Right forelimb (tissue), 1 donor: ENCODE data around the gene CDCA8.
"Not testable (repeated sequence)": the region's sequence is repeated elsewhere in the genome, so short reads cannot be mapped to it uniquely, and the experiment has no call there.

Experiments used
- DNase-seq: peaks from one replicate; pipeline ENCODE4 v3.0.0-alpha.2; 2018

Gene CDCA8

DNA sequence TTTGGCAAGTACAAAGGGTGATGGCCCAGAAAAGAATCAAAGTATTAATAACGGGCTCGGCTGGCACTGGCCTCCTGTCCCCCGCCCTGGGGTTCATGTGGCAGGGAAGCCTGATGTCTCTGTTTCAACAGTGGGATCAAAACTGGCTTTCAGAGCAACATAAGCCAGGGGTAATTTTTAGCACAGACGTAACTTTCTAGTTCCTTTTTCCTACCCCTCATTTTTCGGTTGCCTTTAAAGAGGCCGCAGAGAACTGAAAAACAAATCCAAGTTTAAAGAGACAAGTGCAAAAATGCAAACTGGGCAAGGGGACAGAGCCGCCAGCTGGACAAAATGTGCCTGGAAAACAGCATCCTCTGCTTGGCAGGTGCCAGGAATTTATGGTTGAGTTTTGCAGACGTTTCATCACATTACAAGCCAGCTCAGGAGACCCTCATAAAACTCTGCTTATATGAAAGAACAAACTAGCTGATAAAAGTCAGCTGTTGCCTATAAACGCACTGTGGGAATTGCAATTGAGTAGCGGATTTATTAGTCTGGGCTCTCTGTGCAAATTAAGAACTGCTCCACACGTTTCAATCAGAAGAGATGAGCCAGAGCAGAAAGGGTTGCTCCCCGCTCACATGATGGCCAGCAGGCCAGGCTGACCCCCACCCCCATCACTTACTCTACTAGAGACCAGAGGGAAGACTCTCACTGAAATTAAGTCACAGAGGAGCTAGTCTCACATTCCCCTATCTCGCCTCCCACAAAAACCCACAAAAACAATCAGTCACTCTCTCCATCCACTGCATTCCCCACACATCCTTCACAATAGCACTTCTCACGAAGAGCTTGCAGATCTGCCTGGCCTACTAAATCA is 15.8 kb upstream of the CDCA8 start:
- DNase-seq, result peak; percentile 79

DNA sequence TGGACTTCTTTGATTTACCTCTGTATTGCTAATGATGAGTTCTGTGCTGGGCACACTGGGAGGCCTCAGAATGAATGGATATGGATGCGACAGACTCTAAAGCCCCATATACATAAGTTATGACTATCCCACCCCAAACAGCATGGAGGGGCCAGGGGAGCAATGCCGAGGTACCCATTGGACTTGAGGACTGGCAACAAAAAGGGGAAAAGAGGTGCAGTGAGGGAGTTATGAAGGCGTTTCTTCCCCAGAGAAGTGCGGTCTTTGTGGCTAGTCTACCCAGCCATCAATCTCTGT is 15.2 kb upstream of the CDCA8 start:
- DNase-seq, result no peak

DNA sequence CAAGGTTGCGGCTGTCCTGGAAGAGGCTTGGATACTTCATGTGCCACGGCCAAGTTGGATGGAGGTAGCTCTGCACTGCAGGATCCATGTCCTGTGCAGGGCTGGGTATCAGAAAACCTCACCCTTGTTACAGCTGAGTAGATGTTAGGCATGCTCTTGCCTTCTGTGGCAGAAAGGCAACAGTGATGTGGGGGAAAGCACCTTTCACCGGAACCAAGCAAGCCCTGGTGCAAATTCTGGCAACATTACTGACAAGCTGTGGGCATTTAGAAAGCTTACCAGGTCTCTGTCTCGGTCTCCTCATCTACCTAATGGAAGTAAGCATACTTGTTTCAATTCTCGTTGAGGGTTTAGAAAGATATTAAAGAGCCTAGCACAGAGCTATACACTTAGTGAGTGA is 14.5 kb upstream of the CDCA8 start:
- no peak for DNase-seq

DNA sequence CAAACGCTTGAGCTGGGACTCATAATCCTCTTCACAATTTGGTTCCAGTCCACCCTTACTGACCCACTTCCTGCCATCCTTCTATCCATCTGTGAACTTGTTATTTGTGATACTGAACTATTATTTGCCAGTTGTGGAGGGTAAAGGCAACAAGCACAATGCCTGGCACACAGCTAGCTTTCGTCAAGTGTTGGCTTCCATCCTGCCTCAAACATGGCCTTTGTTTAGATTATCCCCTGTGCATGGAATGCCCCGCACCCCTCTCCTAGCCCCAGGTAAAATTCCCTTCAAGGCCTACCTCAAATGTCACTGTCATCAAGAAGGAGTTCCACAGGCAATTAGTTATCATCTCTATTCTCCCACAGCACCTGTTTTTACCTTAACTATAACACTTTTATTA is 11.4 kb upstream of the CDCA8 start:
- no peak for DNase-seq

DNA sequence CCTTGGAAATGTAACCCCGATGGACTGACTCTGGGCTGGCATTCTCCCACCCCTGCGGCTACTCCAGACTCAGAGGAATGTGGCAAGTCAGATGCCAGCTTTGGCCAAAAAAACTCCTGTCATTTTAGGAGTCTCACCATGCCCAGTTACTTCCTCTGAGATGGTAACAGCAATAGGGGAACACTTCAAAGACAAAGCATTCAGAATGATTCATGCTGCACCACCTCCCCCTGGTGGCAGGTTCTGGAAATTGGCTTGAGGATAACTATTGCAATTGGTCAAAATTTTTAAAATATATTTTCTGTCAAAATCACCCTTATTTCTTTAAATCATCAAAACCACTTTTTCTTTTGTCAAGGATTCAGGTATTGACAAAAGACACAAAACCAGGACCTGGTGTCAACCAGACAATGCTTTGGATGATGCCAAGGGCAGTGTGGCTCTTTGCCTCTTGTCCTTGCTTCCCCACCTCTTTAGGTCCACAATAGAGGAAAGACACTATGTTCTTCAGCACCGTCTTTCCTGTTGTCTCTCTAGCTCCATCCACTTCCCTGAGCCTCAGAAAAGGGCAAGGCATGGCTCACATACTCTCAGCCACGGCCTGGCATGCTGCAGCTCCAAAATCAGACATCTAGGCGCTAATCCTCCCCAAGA is 9.9 kb upstream of the CDCA8 start:
- DNase-seq, result peak; percentile 85

DNA sequence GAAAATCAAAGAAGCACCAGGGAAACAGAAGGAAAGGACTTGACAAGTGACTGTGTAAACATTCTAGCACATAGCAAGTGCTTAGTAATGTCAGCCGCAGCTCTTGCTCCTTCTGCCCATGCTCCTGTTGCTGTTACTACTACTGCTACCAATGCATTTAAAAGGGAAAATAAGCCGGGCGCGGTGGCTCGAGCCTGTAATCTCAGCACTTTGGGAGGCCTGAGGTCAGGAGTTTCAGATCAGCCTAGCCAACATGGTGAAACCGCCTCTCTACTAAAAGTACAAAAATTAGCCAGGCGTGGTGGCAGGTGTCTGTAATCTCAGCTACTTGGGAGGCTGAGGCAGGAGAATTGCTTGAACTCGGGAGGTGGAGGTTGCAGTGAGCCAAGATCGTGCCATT is 8.1 kb upstream of the CDCA8 start:
- not testable (repeated sequence) for DNase-seq

DNA sequence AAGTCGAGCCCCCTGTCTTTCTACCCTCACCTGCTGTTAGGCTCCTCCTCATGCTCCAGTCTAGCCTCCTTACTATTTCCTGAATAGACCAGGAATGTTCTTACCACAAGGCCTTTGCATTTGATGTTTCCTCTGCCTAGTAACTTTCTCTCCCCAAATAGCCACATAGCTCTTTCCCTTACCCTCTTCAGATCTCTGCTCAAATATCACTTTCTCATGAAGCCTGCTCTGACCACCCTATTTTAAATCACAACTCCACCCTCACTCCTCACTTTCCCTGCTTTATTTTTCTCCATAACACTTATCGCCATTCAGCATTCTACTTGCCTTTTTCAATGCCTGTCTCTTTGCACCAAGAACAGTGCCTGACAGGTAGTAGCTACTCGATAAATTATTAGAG is 6.6 kb upstream of the CDCA8 start:
- no peak for DNase-seq

DNA sequence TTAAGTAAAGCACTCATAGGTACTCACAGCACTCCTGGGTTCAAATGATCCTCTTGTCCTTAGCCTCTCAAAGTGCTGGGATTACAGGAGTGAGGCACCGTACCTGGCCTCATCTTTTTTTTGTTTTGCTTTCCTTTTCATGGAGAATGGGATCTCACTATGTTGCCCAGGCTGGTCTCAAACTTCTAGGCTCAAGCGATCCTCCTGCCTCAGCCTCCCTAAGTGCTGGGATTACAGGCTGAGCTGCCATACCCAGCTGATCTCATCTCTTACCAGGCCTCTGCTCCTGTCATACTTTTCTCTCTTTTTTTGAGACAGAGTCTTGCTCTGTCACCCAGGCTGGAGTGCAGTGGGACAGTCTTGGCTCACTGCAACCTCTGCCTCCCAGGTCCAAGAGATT is 4.6 kb upstream of the CDCA8 start:
- DNase-seq, result not testable (repeated sequence)

DNA sequence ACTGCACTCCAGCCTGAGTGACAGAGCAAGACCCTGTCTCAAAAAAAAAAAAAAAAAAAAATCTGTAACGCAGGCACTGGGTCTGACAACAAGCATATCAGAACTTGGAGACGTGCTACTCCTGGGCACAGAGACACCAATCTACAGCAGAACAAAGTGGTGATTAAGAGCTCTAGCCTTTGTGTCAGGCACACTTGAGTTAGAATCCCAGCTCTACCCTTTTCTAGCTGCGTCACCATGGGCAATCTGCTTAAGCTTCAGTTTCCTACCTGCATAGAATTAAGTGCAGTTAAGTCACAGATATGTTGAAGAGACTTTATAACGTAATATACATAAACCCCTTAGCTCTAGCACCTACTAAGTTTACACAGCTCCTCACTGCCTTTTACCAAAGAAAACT is 3.4 kb upstream of the CDCA8 start:
- DNase-seq, result no peak

DNA sequence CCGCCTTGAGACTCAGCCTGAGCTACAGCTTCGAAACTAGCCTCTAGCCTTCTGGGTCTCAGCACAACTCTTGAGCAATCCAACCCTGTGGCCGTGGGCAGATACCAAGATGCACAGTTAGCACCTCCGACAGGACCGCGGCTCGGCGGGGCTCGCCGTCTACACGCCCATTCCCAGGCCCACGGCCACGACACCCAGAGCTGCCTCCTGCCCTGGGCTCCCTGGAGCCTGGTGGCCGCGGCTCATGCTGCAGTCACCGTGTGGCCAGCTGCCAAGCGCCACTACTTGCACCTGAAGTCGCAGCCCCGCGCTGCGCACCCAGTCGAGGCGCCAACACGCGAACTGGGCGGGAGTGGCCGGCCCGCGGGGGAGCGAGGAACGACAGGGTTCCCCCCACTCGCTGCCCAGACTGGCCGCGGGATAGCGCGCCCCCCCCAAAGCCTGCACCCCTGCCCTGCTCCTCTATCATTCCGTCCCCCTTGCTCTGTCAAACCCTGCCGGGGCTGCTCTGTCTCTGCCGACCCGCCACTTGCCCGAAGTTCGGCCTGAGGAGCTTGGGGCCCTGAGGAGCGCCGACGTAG is 729 bp upstream of the CDCA8 start:
- DNase-seq, result peak; percentile 53

DNA sequence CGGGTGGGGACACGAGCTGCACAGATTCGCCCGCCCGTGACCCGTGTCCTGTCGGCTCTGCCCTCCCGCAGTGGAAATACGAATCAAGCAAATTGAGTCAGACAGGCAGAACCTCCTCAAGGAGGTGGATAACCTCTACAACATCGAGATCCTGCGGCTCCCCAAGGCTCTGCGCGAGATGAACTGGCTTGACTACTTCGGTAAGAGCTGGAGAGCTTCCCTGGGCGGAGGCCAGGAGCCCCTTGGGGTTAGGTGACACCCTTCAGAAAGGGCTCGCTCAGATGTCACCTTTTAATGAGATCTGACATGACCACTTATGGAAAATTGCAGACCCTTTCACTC is 489 bp downstream of the CDCA8 start:
- DNase-seq, result no peak

DNA sequence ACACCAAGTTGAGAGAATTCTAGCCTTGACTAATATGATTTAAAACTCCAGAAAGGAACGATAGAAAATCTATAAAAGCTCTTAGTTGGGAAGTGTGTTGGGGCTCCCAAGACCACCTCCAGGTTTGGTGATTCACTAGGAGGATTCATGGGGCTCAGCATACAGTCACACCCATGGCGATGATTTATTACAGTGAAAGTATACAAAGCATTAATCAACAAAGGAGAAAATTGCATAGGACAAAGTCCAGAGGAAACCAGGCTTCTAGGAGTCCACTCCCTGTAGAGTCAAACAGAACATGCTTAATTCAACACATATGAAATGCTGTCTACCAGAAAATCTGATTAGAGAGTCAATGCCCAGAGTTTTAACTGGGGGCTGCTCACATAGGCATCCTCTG is 4.8 kb downstream of the CDCA8 start:
- DNase-seq, result no peak

DNA sequence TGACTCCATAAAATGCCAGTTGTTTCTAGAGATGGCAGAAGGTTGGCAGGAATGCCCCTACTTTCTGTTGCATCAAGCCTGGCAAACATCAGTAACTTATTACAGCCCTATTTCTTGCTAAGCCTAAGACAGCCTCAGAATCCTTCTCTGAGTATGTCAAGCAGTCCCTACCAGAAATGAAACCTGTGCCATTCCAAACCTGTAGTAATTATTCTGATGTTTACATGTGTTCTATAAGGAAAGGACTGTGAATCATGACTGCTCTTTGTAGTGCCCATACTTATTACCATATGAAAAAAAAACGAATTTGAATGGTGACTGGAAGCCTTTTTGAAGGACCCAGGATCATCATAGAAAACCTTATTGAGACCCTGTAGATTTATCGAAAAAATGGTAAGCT is 5.4 kb downstream of the CDCA8 start:
- no peak for DNase-seq

DNA sequence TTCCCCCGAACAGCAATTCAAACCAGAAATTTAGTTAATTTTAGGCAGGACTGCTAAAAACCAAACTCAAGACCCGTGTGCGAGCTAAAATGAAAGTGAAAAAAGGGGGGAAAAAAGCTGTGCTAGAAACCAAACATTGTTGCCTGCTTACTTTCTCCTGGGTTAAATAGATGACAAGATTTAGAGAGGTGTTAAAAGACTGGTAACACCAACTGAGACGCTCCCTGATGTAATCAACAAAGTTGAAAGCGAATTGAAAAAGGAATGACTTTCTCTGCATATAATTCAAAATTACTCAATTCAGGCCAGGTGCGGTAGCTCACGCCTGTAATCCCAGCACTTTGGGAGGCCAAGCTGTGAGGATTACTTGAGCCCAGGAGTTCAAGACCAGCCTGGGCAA is 6.8 kb downstream of the CDCA8 start:
- DNase-seq, result no peak

DNA sequence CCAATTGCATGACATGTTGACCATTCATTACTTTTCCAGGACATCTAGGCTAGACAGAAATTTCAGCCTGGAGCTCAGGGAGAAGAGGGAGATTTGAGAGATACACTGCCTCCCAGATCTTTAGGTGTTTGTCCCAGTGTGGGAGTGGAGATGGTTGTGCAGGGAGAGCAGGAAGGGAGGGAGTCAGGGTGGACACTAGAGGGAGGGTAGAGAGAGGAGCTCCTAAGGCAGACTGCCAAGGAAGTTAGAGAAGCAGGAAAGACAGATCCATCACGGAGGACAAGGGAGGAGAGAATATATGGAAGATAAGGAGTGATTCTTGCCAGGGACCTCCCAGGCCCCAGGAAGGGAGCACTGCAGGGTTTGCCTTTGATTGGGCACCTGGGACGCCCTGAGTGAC is 8.7 kb downstream of the CDCA8 start:
- DNase-seq, result no peak

DNA sequence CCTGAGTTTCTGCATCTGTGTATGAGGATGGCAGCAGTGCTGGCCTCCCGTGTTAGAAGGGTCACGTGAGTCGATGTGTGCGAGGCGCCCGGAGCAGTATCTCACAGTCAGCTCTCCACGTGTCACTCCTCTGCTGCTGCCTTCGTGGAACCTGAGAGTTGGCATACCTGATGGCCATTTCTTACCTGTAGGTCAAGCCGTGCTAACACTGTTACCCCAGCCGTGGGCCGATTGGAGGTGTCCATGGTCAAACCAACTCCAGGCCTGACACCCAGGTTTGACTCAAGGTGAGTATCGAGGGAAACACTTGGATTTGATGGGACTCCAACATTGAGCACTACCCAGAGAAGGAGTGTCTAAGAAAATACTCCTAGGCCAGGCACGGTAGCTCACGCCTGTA is 10.7 kb downstream of the CDCA8 start:
- DNase-seq, result no peak

DNA sequence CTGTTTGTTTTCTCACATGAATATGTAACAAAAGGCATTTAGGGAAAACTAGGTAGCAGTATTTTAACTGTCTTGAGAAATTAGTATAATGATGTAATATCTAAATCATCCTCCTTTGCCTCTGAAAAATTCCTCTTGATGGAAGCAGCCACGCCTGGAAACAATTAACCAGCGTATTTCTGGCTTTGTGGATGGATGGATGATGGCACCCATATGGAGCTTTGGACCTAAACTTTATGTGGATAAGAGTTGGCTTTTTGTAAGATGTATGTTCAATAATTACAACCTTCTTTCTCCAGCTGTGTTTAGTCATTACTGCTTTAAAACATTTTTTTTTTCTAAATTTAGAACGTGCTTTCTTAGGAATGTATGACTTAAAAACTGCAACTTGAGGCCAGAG is 12.7 kb downstream of the CDCA8 start:
- DNase-seq, result no peak

DNA sequence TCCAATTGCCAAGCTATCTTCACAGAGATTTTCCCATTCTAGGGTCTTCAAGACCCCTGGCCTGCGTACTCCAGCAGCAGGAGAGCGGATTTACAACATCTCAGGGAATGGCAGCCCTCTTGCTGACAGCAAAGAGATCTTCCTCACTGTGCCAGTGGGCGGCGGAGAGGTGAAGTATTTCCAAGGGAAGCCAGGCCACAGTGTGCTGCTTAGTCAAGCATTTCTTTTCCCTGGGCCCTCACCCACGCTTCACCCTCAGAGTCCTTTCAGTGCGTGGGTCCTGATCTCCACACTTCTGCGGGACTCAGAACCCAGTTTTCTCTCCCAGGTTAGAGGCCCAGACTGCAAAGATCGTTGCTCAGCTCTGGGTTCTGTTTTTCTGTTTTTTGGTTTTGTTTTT is 13.1 kb downstream of the CDCA8 start:
- DNase-seq, result no peak

DNA sequence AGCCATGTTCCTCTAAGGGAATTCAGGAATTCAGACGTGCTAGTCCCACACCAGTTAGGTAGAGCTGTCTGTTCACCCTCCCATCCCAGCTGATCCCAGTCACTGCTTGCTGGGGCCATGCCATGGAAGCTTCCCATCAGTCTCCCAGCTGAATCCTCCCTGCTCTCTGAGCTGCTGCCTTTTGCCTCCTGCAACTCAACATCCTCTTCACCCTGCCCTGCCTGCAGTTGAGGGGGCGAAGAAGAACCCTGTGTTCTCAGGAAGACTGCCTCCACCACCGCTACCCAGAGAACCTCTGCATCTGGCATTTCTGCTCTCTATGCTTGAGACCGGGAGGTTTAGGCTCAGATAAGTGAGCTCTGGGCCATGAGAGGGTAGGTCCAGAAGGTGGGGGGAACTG is 16.2 kb downstream of the CDCA8 start:
- DNase-seq, result no peak

DNA sequence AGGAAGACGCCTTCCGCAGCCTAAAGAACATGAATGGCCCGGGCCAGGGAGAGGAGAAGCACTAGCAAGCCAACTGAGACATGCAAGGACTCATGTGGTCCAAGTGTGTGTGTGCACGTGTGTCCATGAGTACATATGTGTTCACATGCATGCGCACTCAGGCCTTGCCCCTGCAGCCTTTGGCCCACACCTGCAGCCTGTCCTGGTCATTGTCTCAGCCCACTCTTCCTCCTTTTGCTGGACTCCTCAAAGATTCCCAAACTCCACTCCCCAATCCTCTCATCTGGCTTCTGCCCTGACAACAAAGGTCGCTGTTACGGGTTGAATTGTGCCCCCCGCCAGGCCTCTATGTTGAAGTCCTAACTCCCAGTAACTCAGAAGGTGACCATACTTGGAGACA is 21.9 kb downstream of the CDCA8 start:
- no peak for DNase-seq

DNA sequence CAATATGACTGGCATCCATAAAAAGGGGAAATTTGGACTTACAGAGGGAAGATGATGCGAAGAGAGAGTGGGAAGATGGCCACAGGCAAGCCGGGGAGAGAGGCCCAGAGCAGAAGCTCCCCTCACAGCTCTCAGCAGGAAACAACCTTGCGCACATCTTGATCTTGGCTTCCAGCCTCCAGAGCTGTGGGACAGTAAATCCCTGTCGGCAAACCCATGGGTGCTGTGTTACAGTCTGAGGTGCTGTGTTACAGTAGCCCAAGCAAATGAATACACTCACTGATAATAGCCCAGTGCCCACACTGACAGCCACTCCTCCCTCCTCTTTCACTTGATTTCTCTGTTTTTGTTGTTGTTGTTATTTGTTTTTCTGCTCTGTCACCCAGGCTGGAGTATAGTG is 22.4 kb downstream of the CDCA8 start:
- no peak for DNase-seq

DNA sequence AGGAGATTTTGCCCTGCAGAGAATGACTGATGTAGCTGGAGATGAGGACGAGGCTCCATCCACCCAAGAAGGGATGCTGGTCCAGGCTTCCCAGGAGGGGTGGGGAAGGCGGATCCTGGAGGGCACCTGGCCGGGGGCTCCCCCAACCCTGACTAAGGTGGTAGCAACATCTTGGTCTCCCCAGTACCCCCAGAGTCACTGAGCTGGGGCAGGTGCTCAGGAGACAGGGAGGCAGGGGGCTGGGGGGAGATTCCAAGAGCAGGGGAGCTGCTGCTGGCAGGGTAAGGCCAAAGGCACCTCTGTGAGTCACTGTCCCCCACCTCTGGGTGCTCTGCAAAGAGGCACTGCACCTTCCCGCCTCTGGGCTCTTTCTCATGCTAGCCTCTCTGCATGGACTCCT is 24.0 kb downstream of the CDCA8 start:
- DNase-seq, result no peak

DNA sequence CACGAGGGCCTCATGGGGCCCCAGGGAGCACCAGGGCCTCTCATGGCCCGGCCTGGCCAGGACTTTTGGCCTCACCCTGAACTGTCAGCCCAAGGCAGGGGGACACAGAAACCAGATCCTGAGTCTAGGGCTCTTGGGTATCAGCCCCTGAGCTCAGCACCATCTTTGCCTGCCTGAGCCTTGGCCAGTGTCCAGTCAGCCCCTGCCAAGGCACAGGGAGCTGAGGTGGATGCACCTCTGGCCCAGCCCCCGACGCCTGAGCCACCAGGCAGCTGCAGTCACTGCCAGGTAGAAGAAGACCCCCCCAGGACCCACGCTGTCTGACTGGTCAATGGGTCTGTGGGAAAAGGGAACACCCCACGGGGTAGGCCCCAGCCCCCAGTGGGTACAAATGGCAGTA is 25.3 kb downstream of the CDCA8 start:
- DNase-seq, result no peak

DNA sequence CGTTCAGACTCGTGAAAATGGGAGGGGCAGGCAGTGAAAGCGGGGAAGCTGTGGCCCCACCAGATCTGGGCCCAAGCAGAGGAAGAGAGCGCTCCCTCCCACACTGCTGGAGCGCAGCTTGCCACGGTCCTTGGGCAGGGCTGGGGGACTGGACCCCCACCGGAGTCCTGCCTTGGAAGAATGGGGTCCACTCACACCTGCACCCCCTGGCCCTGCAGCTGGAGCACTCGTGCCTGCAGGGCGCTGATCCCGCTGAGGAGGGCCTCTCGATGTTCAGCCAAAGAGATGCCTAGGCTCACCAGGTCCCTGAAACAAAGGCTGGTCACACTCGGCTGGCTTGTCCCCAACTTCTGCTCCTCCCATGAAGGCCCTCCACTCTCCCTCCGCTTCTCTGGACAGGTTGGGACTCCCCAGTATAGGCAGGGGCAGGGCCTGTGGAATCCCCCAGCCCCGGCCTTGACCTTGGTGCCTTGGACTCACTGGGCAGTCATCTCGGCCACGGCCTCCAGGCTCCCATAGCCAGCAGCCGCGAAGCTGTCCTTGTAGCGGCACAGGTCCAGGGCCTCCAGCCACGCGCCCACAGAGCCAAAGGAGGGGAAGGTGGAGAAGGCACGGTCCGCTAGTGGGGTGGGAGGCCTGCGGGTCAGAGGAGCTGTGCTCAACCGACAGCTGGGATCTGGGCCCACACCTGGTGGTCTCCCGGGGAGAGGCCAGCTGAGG is 26.0 kb downstream of the CDCA8 start:
- no peak for DNase-seq
